DMS 273 (cell line): Measurements from ENCODE around the gene MIOS.
"Not testable (repeated sequence)": the region's sequence is repeated elsewhere in the genome, so short reads cannot be mapped to it uniquely, and the experiment has no call there.

Experiments
- DNase-seq: peaks from one replicate; lab custom pipeline; 2025; ENCODE audit not compliant: unreplicated experiment; lab: John Stamatoyannopoulos, UW

The MIOS gene

GRCh38 chr7:7640221-7641128 lies 73.8 kb downstream of the MIOS start, which contains the start of gene UMAD1:
Gene UMAD1 (plus strand): TSS chr7:7640752. CDS start chr7:7673372, 32,620 bp downstream.
- DNase-seq = peak; percentile 100

GRCh38 chr7:7641129-7641663 lies 74.5 kb downstream of the MIOS start:
- peak; percentile 80 for DNase-seq

- DNase-seq = no peak
These were observed 75.4 kb downstream of the MIOS start for GRCh38 chr7:7642081-7642480.

GRCh38 chr7:7647495-7648036 lies 80.9 kb downstream of the MIOS start:
- no peak for DNase-seq

- DNase-seq = no peak
These were observed 84.1 kb downstream of the MIOS start for GRCh38 chr7:7650682-7651206.

GRCh38 chr7:7651479-7651878 lies 84.8 kb downstream of the MIOS start:
- peak; percentile 18 for DNase-seq

- DNase-seq = no peak
These were observed 86.3 kb downstream of the MIOS start for GRCh38 chr7:7652798-7653540.

GRCh38 chr7:7653593-7654187 lies 87.0 kb downstream of the MIOS start:
- DNase-seq = peak; percentile 71

- no peak for DNase-seq
These were observed 88.5 kb downstream of the MIOS start for GRCh38 chr7:7654964-7655715.

- DNase-seq = not testable (repeated sequence)
These were observed 89.8 kb downstream of the MIOS start for GRCh38 chr7:7656459-7656858.
